ENCODE data around the gene PPP4R1.

PPP4R1 gene

GRCh38 chr18:9577361-9577760, 37.0 kb downstream of the PPP4R1 start:
- TF ChIP-seq, protein P1, sequence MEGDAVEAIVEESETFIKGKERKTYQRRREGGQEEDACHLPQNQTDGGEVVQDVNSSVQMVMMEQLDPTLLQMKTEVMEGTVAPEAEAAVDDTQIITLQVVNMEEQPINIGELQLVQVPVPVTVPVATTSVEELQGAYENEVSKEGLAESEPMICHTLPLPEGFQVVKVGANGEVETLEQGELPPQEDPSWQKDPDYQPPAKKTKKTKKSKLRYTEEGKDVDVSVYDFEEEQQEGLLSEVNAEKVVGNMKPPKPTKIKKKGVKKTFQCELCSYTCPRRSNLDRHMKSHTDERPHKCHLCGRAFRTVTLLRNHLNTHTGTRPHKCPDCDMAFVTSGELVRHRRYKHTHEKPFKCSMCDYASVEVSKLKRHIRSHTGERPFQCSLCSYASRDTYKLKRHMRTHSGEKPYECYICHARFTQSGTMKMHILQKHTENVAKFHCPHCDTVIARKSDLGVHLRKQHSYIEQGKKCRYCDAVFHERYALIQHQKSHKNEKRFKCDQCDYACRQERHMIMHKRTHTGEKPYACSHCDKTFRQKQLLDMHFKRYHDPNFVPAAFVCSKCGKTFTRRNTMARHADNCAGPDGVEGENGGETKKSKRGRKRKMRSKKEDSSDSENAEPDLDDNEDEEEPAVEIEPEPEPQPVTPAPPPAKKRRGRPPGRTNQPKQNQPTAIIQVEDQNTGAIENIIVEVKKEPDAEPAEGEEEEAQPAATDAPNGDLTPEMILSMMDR (IDR thresholded peaks at IDR 0.05) = no peak
- Histone ChIP-seq H3K36me3 (ENCODE audit: control insufficient read depth, insufficient read depth, low read length) (no peaks in the 10 kb centered on the region), H3K4me3 (ENCODE audit: low read depth, low read length) (no peak overlapping the region), H2AFZ (no peak overlapping the region), H3K9me3 (ENCODE audit: control insufficient read depth, low read length) (peaks cover 3% of the 10 kb centered on the region), H3K79me2 (no peaks in the 10 kb centered on the region), H3K27ac (no peak overlapping the region), H3K4me1 (no peaks in the 10 kb centered on the region), H3K9ac (no peak overlapping the region), H3K4me2 (ENCODE audit: low read length) (no peak overlapping the region), H3K27me3 (ENCODE audit: control insufficient read depth, insufficient read depth, low read length) (no peaks in the 10 kb centered on the region)

- no peak overlapping the region for H3K9ac ChIP-seq
- H3K36me3 ChIP-seq (ENCODE audit: control insufficient read depth, insufficient read depth, low read length) = no peaks in the 10 kb centered on the region
- no peak overlapping the region for H3K4me3 ChIP-seq (ENCODE audit: low read depth, low read length)
- H3K79me2 ChIP-seq = no peaks in the 10 kb centered on the region
- TF ChIP-seq, protein P1 (IDR thresholded peaks at IDR 0.05) = peak; percentile 91
- no peak overlapping the region for H2AFZ ChIP-seq
- H3K27ac ChIP-seq = no peak overlapping the region
- no peaks in the 10 kb centered on the region for H3K27me3 ChIP-seq (ENCODE audit: control insufficient read depth, insufficient read depth, low read length)
- H3K4me1 ChIP-seq = no peaks in the 10 kb centered on the region
- no peaks in the 10 kb centered on the region for H3K9me3 ChIP-seq (ENCODE audit: control insufficient read depth, low read length)
- H3K4me2 ChIP-seq (ENCODE audit: low read length) = no peak overlapping the region
These were observed 38.8 kb downstream of the PPP4R1 start for GRCh38 chr18:9575558-9575957.

DNA sequence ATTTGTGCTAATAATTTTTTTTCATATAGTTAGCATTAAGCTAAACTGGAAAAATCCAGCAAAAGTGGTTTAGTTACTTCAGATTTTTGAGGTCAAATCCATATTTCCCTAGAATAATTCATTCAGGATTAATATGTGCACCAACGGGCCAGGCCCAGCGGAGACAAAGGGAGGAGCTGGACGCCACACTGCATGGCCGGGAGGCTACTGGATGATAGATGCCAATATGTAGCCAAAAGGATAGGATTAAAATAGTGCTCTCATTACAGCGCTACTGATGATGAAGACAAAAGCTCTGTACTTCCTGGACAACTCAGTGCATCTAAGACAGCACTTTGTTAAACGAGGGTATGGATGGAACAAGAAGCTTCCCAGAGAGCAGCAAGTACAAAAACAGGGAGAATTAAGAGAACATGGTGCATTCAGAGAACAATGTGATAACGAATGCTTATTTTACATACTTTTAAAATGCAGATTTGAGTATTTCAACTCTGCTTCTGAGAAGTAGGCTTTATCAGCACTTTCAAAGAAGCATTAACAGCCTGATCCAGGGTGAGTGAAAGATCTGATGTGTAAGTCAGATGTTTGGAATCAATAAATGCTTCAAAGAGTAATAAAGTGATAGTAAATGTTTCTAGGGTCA, 39.8 kb downstream of the PPP4R1 start:
- H3K79me2 ChIP-seq = no peaks in the 10 kb centered on the region
- H3K27me3 ChIP-seq (ENCODE audit: control insufficient read depth, insufficient read depth, low read length) = no peaks in the 10 kb centered on the region
- TF ChIP-seq, protein P1 (IDR thresholded peaks at IDR 0.05) = no peak
- no peaks in the 10 kb centered on the region for H3K36me3 ChIP-seq (ENCODE audit: control insufficient read depth, insufficient read depth, low read length)
- H3K9me3 ChIP-seq (ENCODE audit: control insufficient read depth, low read length) = no peaks in the 10 kb centered on the region
- no peaks in the 10 kb centered on the region for H3K4me1 ChIP-seq
- no peak overlapping the region for H3K9ac ChIP-seq
- no peak overlapping the region for H3K27ac ChIP-seq
- H3K4me3 ChIP-seq (ENCODE audit: low read depth, low read length) = no peak overlapping the region
- H2AFZ ChIP-seq = no peak overlapping the region
- no peak overlapping the region for H3K4me2 ChIP-seq (ENCODE audit: low read length)

DNA sequence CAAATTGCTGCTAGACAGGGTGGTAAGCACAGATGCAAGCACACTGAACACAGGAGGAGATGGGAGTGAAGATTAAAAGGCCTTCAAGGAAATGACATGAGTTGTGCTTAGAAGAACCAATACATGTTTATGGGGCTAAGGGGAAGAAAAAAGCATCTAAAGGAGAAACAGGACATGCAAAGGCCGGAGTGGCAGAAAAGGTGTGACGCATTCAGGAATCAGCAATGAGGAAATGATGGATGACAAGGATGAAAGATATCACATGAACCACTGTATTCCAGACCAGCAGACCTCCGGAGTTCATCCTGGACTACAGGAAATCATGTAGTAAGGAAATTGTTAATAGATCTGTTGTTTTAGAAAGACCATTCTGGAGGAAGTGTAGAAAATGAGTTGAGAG, 42.8 kb downstream of the PPP4R1 start:
- no peak overlapping the region for H3K4me3 ChIP-seq (ENCODE audit: low read depth, low read length)
- no peaks in the 10 kb centered on the region for H3K9me3 ChIP-seq (ENCODE audit: control insufficient read depth, low read length)
- no peaks in the 10 kb centered on the region for H3K36me3 ChIP-seq (ENCODE audit: control insufficient read depth, insufficient read depth, low read length)
- H3K27ac ChIP-seq = no peak overlapping the region
- H3K4me2 ChIP-seq (ENCODE audit: low read length) = no peak overlapping the region
- TF ChIP-seq, protein P1 (IDR thresholded peaks at IDR 0.05) = no peak
- H3K79me2 ChIP-seq = no peaks in the 10 kb centered on the region
- no peaks in the 10 kb centered on the region for H3K27me3 ChIP-seq (ENCODE audit: control insufficient read depth, insufficient read depth, low read length)
- H3K4me1 ChIP-seq = no peaks in the 10 kb centered on the region
- no peak overlapping the region for H3K9ac ChIP-seq
- no peak overlapping the region for H2AFZ ChIP-seq

DNA sequence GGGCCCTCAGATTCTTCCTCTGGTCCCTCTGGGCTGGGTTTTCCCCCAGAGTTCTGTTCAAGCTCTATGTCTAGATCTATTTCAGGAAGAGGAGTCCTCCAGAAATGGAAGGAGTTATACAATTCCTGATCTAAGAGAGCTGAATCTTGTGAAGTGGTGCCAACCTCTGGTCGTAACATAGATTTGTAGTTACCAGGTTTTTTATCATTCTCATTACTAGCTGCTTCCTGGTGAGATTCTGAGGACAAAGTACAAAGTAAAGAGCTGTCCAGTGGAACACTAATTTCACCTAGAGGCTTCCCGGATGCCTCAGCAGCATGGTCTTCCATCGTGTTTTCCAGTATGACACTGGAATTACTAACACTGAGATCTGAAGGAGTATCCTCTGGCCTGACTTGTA, 44.1 kb downstream of the PPP4R1 start:
- H3K4me3 ChIP-seq (ENCODE audit: low read depth, low read length) = no peak overlapping the region
- H2AFZ ChIP-seq = no peak overlapping the region
- H3K4me1 ChIP-seq = no peaks in the 10 kb centered on the region
- H3K36me3 ChIP-seq (ENCODE audit: control insufficient read depth, insufficient read depth, low read length) = no peaks in the 10 kb centered on the region
- H3K79me2 ChIP-seq = no peaks in the 10 kb centered on the region
- no peak overlapping the region for H3K9ac ChIP-seq
- TF ChIP-seq, protein P1 (IDR thresholded peaks at IDR 0.05) = no peak
- H3K27me3 ChIP-seq (ENCODE audit: control insufficient read depth, insufficient read depth, low read length) = no peaks in the 10 kb centered on the region
- no peaks in the 10 kb centered on the region for H3K9me3 ChIP-seq (ENCODE audit: control insufficient read depth, low read length)
- no peak overlapping the region for H3K27ac ChIP-seq
- no peak overlapping the region for H3K4me2 ChIP-seq (ENCODE audit: low read length)
